Adipose tissue (tissue), 3 donors: ENCODE data around the gene CCL20. TPM values are rescaled to one million over a fixed set of nuclear protein-coding genes. Genes with fewer than 3 reads are reported as not detected.

Source experiments
- H3K27ac ChIP-seq: one replicate; pipeline ENCODE4 v1.5.1; 2013; ENCODE audit warnings: low read depth, low read length
- WGBS, 3 donors: extraction: QIAGEN DNeasy Blood & Tissue Kit; methylation state at CpG; one replicate each; pipeline ENCODE4 v1.1.7; 2013; 5-methylcytosine and 5-hydroxymethylcytosine counted together
- polyA plus RNA-seq, 3 donors: library from polyadenylated mRNA; stranded (reverse); fragments of 200-250 nt; gene quantifications; one replicate each; pipeline ENCODE4 v1.2.3, GENCODE V29; 2013
- donor health status: healthy with polysubstance abuse.
- donor health status: Bipolar disorder and iron deficiency.
- donor health status: healthy.

CCL20 gene, protein sequence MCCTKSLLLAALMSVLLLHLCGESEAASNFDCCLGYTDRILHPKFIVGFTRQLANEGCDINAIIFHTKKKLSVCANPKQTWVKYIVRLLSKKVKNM
- 10 to 100 TPM in 1 of 3 donors, 1 to 10 TPM in 1, under 1 TPM in 1; 0.40 to 70.1 (median 3.4) TPM for polyA plus RNA-seq

- no peak within 1 kb of the TSS for H3K27ac ChIP-seq
- WGBS, 3 donors, result 71 to 80% (median 78%) methylated on average over 9 of the region's 9 CpGs
These were observed at the start of gene CCL20 for GRCh38 chr2:227813562-227814353. Gene CCL20, plus strand, starts transcription at chr2:227813842. Its CDS starts 70 bp downstream, at chr2:227813912.

DNA sequence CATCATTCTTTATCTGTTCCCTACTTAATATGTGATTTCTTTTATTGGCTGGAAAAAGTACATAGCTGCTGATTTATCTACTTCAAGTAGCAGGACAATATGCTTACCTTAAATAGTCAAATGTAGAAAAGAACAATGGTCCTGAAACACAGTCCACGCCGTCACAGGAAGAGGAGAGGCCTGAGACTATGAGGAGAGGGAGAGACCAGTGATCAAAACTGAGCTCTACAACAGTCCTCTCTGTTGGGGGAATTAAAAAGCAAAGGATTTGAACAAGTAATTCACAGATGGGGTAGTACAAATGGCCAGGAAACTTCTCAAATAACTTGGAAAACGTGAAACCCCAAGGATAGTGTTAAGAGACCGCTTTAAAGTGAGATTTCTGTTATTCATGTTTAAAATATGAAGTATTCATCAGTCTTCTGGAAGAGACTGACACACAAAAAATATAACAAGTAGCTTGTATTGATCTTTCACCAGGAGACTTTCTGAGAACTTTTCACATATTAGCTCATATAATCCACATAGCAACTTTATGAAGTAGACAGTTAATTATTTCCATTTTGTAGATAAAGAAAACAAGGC, 47.8 kb upstream of the CCL20 start:
- 34 to 67% (median 55%) methylated on average over 4 of the region's 4 CpGs for WGBS, 3 donors
- H3K27ac ChIP-seq, result no peak overlapping the region

- WGBS, 3 donors, result 19 to 27% (median 22%) methylated on average over 11 of the region's 11 CpGs
- no peak overlapping the region for H3K27ac ChIP-seq
These were observed 47.2 kb upstream of the CCL20 start for GRCh38 chr2:227766373-227766883.

DNA sequence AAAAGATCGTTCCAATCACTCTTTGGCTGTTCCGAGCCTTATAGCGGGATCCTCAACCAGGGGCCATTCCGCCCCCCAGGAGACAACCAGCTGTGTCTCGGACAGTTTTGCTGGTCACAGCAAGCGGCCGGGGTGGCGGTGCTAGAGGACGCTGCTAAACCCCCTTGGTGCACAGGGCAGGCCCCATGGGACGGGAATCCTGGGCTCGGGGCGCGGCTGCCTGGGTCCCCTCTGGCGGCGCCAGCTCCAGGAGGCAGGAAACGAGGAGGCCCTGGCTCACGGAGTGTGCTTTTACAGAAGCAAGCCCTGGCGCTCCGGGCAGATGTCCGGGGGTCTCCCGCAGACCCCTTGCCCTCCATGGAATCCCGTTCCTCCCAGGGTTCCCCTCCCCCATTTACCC, 45.8 kb upstream of the CCL20 start:
- WGBS, 3 donors, result 89 to 95% (median 93%) methylated on average over 21 to 22 of the region's 22 CpGs

DNA sequence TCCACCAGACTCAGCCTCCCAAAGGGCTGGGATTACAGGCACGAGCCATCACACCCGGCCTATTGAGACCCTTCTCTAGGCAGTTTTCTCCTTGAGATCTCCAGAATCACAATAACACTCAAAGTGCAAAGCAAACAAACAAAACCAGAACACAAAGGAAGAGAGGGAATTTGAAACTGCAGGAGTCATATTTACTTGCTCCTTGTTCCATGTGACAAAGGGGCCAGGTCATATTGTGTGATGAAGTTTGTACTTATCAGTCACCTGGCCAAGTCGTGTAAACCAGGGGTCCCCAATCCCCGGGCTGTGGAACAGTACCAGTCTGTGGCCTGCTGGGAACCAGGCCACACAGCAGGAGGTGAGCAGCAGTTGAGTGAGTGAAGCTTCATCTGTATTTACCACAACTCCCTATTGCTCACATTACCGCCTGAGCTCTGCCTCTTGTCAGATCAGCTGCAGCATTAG, 41.4 kb upstream of the CCL20 start:
- 66 to 86% (median 82%) methylated on average over 5 of the region's 5 CpGs for WGBS, 3 donors
- no peak overlapping the region for H3K27ac ChIP-seq

More for the DNA sequence above, 45.8 kb upstream of the CCL20 start:
- no peak overlapping the region for H3K27ac ChIP-seq

- no peak overlapping the region for H3K27ac ChIP-seq
- 51 to 60% (median 58%) methylated on average over 2 of the region's 2 CpGs for WGBS, 3 donors
These were observed 40.7 kb upstream of the CCL20 start for GRCh38 chr2:227772932-227773331.

DNA sequence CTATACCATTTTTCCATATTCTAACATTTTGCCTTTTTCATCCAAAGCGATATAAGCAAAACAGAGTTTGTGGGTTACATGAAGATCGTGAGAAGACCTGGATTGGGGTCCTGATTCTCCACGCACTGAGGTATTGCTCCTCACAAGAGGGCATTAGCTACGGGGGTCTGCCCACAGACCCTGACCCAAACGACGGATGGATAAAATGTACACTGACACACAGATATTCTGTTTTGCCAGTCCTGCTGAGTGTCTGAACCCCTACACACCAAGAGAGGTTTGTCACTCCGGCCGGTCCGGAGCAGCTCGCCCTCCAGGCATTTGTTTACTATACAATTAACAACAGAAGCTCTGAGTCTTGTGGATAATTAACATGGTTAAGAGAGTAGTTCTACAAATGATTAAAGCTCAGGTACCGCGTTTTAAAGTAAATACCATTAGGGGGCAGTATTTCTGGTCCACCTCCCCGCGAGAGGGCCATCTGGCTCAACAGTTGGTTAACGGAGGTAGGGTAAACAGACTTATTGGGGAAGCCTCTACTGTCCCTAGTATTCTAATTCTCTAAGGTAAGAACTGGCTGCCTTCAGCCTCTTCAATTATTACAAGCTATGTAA, 39.5 kb upstream of the CCL20 start:
- 32 to 64% (median 62%) methylated on average over 15 of the region's 15 CpGs for WGBS, 3 donors
- no peak overlapping the region for H3K27ac ChIP-seq

GRCh38 chr2:227774895-227775842, 38.5 kb upstream of the CCL20 start:
- no peak overlapping the region for H3K27ac ChIP-seq
- 76 to 85% (median 81%) methylated on average over 6 of the region's 6 CpGs for WGBS, 3 donors

GRCh38 chr2:227780981-227781615, 32.5 kb upstream of the CCL20 start:
- WGBS, 3 donors, result 49 to 67% (median 61%) methylated on average over 14 of the region's 14 CpGs
- no peak overlapping the region for H3K27ac ChIP-seq

GRCh38 chr2:227781841-227782240, 31.8 kb upstream of the CCL20 start:
- 78 to 82% (median 80%) methylated on average over 8 of the region's 8 CpGs for WGBS, 3 donors

GRCh38 chr2:227782804-227783203, 30.8 kb upstream of the CCL20 start:
- no peak overlapping the region for H3K27ac ChIP-seq
- WGBS, 3 donors, result 87 to 94% (median 88%) methylated on average over 5 of the region's 5 CpGs

More at GRCh38 chr2:227781841-227782240, 31.8 kb upstream of the CCL20 start:
- H3K27ac ChIP-seq, result no peak overlapping the region

DNA sequence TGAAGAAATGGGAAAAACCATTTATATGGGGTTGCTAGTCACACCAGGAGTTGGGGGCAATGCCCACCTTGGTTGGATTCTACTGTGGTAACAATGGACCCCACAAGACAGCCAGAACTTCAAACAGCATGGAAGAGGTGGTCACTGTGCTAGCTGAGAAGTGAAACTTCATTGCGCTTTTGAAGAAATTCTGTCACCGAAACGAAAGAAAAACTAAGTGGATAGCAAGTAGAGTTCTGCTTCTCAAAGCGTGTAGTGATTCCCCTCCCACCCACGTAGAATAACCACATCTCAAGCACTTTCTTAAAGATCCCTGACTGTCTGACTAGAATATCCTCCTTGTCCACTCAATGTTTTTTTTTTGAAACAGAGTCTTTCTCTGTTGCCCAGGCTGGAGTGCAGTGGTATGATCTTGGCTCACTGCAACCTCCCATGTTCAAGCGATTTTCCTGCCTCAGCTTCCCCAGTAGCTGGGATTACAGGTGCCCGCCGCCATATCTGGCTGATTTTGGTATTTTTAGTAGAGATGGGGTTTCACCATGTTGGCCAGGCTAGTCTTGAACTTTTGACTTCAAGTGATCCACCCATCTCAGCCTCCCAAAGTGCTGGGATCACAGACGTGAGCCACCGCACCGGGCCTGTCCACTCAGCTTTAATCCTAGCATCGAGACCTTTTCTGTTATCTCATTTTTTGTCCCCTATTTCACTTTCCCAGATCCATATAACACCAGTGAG, 30.1 kb upstream of the CCL20 start:
- 72 to 86% (median 81%) methylated on average over 12 of the region's 12 CpGs for WGBS, 3 donors
- H3K27ac ChIP-seq, result no peak overlapping the region

DNA sequence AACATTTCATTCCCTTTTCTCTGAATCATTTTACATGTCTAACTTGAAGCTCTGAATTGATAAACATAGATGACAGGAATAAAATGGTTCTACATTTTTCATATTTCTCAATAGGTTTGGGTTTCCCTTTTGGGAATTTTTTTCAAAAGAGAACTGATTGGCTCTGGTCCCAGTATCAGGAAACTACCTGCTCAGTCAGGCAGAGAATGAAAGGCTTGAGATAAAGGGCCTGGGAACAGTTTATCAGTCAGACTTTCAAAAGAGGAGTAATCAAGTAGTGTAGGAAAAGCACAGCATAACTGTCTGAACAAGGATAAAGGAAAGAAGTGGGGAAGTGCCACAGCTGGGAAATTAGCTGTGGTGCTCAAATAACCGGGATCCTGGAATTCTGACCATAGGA, 28.3 kb upstream of the CCL20 start:
- H3K27ac ChIP-seq, result no peak overlapping the region

DNA sequence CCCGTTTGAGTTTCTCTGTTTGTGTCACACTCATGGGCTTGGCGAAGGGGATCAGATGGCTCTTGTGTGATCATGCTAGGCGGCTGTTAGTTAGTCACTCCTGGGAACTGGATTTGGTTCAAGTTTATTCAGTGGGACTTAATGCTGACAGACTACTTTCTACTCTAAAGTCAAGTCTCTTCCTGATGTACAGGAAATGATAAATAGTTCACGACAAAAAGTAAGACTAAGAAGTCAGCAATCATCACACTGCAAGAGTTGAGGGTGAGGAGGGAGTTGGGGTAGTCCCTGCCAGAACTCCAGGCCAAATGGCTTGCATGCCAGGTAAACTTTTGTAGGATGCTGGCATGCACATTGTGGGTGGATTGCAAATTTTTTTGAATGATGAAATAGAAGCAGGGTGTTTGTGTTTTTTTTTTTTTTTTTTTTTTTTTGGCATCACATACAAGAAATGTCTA, 25.1 kb upstream of the CCL20 start:
- 74 to 82% (median 75%) methylated on average over 4 of the region's 4 CpGs for WGBS, 3 donors
- H3K27ac ChIP-seq, result no peak overlapping the region

More for the DNA sequence above, 28.3 kb upstream of the CCL20 start:
- 30 to 66% (median 55%) methylated on average over 1 of the region's 1 CpG for WGBS, 3 donors

DNA sequence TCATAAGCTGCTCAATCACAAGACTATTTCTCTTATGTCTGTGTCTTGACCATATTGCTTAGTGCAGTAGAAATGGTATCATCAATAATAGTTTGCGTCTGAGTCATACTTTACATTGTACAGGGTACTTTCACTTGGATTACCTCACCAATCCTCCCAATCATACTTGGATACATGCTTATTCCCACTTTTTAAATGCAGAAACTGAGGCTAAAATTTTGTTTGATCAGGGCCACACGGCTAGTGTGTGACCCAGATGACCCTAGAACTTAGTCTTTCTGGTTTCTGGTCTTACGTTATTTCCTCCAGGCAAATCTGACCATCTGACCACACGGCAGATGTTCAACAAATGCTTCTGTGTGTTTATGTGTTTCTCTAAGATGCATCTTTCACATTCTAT, 23.8 kb upstream of the CCL20 start:
- 73 to 78% (median 75%) methylated on average over 4 of the region's 4 CpGs for WGBS, 3 donors
- H3K27ac ChIP-seq, result no peak overlapping the region

DNA sequence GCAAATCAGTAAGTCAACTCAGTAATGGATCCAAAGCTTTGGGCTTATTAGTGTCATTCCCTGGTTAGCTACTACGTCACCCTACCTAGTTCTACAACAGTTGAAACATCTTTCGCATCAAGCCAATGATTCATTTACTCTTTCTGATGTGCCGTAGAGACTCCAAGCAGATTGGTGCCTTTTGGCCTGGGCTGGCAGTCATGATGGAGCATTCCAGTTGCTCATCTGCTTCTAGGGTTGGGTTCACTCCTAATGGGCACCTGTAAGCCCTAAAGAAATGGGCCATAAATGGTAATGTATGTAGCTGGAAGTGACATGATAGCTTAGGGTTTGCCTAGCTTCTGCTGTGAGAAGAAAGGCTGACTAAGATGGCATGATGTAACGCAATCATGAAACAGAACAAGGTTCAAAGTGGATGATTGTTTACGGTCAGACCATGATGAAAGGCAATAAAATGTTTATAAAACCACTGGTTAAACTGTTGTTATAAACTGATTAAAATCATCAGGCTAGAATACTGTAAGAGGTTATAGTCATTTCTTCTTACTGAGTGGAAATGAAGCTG, 20.4 kb upstream of the CCL20 start:
- no peak overlapping the region for H3K27ac ChIP-seq
- 88 to 90% (median 88%) methylated on average over 5 of the region's 5 CpGs for WGBS, 3 donors
